HL-60 (cell line): ENCODE data around the gene YY1.

Source experiments
- DNase-seq, 2 experiments: peaks; one replicate each; pipeline ENCODE4 v3.0.0-alpha.2; 2010 to 2020; ENCODE audit warnings: low read depth in 1 of 2, low spot score in 1 of 2
- H3K27ac ChIP-seq: fragments of 250-450 bp; sonication (Bioruptor Pico); replicated peaks from 2 replicates; pipeline ENCODE4 v1.5.1; 2020; ENCODE audit warnings: mild to moderate bottlenecking, moderate library complexity
- H3K27me3 ChIP-seq: fragments of 250-450 bp; sonication (Bioruptor Pico); 2 replicates; pipeline ENCODE4 v1.5.1; 2021; ENCODE audit warnings: mild to moderate bottlenecking, moderate library complexity; ENCODE audit not compliant: insufficient read depth, poor library complexity, severe bottlenecking
- H3K4me3 ChIP-seq: replicated peaks from 2 replicates; pipeline ENCODE4 v1.5.1; 2011; ENCODE audit warnings: mild to moderate bottlenecking, control low read depth, low read length; ENCODE audit not compliant: insufficient read depth
- GABPA ChIP-seq: IDR thresholded peaks from 2 replicates; pipeline ENCODE4 v1.6.1; 2012; ENCODE audit warnings: low read depth
- POLR2AphosphoS5 ChIP-seq: IDR thresholded peaks from 2 replicates; pipeline ENCODE4 v1.6.1; 2012; ENCODE audit warnings: low read depth
- SPI1 ChIP-seq: IDR thresholded peaks from 2 replicates; pipeline ENCODE4 v1.6.1; 2012; ENCODE audit warnings: low read depth, mild to moderate bottlenecking, borderline replicate concordance
- long read RNA-seq: library from polyadenylated mRNA; unstranded; transcript quantifications from one replicate; pipeline ENCODE4 v2.0.0, GENCODE V29; 2020
- TF ChIP-seq, protein P1 (sequence below): IDR thresholded peaks from 2 replicates; pipeline ENCODE4 v1.6.1; 2012; ENCODE audit warnings: low read depth; ENCODE audit not compliant: insufficient replicate concordance
- TF ChIP-seq, protein P2 (sequence below): IDR thresholded peaks from one replicate; pipeline ENCODE4 v1.5.1; 2011; ENCODE audit warnings: low read length, control low read depth, inconsistent platforms; ENCODE audit not compliant: insufficient read depth

Gene YY1
- long read RNA-seq, full-length matches to known transcripts, result 12 of 36 reads
- long read RNA-seq, partial matches to known transcripts, result 6 of 36 reads
- long read RNA-seq, other reads (novel, unspliced or antisense), result 18 of 36 reads

DNA sequence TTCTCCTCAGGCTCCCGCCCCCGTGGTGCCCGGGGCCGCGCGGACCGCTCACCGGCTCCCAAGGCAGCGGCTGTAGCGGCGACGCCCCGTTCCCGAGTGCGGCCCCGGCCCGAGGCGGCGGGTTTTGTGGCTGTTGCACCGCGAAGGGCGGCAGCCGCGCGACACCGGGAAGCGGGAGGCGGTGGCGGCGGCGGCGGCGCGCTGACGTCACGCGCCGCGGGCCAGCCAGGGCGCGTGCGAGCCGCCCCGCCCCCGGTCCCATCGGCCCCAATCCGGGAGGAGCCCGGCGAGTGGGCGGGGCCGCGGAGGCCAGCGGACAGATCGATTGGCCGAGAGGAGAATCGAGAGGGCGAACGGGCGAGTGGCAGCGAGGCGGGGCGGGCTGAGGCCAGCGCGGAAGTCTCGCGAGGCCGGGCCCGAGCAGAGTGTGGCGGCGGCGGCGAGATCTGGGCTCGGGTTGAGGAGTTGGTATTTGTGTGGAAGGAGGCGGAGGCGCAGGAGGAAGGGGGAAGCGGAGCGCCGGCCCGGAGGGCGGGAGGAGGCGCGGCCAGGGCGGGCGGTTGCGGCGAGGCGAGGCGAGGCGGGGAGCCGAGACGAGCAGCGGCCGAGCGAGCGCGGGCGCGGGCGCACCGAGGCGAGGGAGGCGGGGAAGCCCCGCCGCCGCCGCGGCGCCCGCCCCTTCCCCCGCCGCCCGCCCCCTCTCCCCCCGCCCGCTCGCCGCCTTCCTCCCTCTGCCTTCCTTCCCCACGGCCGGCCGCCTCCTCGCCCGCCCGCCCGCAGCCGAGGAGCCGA is at the start of gene YY1:
Gene YY1 (plus strand): TSS at position 726 of the 792 bp plus-strand sequence. CDS start 101 bp downstream, outside the sequence.
- DNase-seq, result peak; percentile 92 to 99
- Histone ChIP-seq H3K27ac (peak within 1 kb of the TSS; percentile 89), H3K4me3 (peak within 1 kb of the TSS; percentile 84), H3K27me3 (no peaks in the 10 kb centered on the region)
- TF ChIP-seq POLR2AphosphoS5 (peak; percentile 81), SPI1 (peak; percentile 33; the same call in 1 of the 2 replicates)
- TF ChIP-seq, protein P1, sequence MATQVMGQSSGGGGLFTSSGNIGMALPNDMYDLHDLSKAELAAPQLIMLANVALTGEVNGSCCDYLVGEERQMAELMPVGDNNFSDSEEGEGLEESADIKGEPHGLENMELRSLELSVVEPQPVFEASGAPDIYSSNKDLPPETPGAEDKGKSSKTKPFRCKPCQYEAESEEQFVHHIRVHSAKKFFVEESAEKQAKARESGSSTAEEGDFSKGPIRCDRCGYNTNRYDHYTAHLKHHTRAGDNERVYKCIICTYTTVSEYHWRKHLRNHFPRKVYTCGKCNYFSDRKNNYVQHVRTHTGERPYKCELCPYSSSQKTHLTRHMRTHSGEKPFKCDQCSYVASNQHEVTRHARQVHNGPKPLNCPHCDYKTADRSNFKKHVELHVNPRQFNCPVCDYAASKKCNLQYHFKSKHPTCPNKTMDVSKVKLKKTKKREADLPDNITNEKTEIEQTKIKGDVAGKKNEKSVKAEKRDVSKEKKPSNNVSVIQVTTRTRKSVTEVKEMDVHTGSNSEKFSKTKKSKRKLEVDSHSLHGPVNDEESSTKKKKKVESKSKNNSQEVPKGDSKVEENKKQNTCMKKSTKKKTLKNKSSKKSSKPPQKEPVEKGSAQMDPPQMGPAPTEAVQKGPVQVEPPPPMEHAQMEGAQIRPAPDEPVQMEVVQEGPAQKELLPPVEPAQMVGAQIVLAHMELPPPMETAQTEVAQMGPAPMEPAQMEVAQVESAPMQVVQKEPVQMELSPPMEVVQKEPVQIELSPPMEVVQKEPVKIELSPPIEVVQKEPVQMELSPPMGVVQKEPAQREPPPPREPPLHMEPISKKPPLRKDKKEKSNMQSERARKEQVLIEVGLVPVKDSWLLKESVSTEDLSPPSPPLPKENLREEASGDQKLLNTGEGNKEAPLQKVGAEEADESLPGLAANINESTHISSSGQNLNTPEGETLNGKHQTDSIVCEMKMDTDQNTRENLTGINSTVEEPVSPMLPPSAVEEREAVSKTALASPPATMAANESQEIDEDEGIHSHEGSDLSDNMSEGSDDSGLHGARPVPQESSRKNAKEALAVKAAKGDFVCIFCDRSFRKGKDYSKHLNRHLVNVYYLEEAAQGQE, result no peak
- TF ChIP-seq, protein P2, sequence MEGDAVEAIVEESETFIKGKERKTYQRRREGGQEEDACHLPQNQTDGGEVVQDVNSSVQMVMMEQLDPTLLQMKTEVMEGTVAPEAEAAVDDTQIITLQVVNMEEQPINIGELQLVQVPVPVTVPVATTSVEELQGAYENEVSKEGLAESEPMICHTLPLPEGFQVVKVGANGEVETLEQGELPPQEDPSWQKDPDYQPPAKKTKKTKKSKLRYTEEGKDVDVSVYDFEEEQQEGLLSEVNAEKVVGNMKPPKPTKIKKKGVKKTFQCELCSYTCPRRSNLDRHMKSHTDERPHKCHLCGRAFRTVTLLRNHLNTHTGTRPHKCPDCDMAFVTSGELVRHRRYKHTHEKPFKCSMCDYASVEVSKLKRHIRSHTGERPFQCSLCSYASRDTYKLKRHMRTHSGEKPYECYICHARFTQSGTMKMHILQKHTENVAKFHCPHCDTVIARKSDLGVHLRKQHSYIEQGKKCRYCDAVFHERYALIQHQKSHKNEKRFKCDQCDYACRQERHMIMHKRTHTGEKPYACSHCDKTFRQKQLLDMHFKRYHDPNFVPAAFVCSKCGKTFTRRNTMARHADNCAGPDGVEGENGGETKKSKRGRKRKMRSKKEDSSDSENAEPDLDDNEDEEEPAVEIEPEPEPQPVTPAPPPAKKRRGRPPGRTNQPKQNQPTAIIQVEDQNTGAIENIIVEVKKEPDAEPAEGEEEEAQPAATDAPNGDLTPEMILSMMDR, result no peak

GRCh38 chr14:100190126-100190525 is 48.8 kb upstream of the YY1 start:
- no peak for DNase-seq
- no peak overlapping the region for H3K27ac ChIP-seq
- TF ChIP-seq GABPA (no peak), POLR2AphosphoS5 (no peak), SPI1 (no peak)
- TF ChIP-seq, protein P1, result no peak
- TF ChIP-seq, protein P2, result no peak
- no peak overlapping the region for H3K4me3 ChIP-seq
- H3K27me3 ChIP-seq, result no peaks in the 10 kb centered on the region

GRCh38 chr14:100191584-100192249 is 47.2 kb upstream of the YY1 start:
- Histone ChIP-seq H3K27me3 (no peaks in the 10 kb centered on the region), H3K27ac (no peak overlapping the region), H3K4me3 (no peak overlapping the region)
- TF ChIP-seq, protein P2, result no peak
- no peak for TF ChIP-seq POLR2AphosphoS5
- no peak for TF ChIP-seq GABPA
- DNase-seq, result no peak
